HEK293 (cell line): ENCODE data around the gene PLEKHG4B.

Experiments used
- KLF1 ChIP-seq: fragments of 450-650 bp; formaldehyde crosslinking; IDR thresholded peaks from 2 replicates; pipeline ENCODE4 v1.5.1; 2016; ENCODE audit warnings: missing biosample characterization, missing genetic modification characterization
- REPIN1 ChIP-seq: fragments of 450-650 bp; formaldehyde crosslinking; IDR thresholded peaks from 2 replicates; pipeline ENCODE4 v1.5.1; 2017; ENCODE audit warnings: missing biosample characterization, missing genetic modification characterization, low read depth
- ZBTB26 ChIP-seq: fragments of 450-650 bp; formaldehyde crosslinking; optimal IDR thresholded peaks from 2 replicates; pipeline ENCODE3; 2016; ENCODE audit warnings: missing biosample characterization, mild to moderate bottlenecking, missing genetic modification characterization
- ZBTB7A ChIP-seq: fragments of 450-650 bp; formaldehyde crosslinking; IDR thresholded peaks from 2 replicates; pipeline ENCODE4 v1.5.1; 2016; ENCODE audit warnings: low read depth, missing biosample characterization, missing genetic modification characterization
- ZNF335 ChIP-seq: fragments of 450-650 bp; formaldehyde crosslinking; conservative IDR thresholded peaks from 2 replicates; pipeline ENCODE4 v1.5.1; 2016; ENCODE audit warnings: missing biosample characterization, missing genetic modification characterization
- ZNF433 ChIP-seq: fragments of 450-650 bp; formaldehyde crosslinking; IDR thresholded peaks from 2 replicates; pipeline ENCODE4 v1.5.1; 2016; ENCODE audit warnings: missing biosample characterization, missing genetic modification characterization, low read depth
- ZNF513 ChIP-seq: fragments of 450-650 bp; IDR thresholded peaks from 2 replicates; pipeline ENCODE4 v1.5.1; 2018; ENCODE audit warnings: missing biosample characterization, missing genetic modification characterization
- ZNF530 ChIP-seq: fragments of 450-650 bp; formaldehyde crosslinking; IDR thresholded peaks from 2 replicates; pipeline ENCODE4 v1.5.1; 2016; ENCODE audit warnings: low read depth, missing biosample characterization, missing genetic modification characterization
- ZNF585B ChIP-seq: fragments of 450-650 bp; formaldehyde crosslinking; IDR thresholded peaks from 2 replicates; pipeline ENCODE4 v1.5.1; 2016; ENCODE audit warnings: missing biosample characterization, missing genetic modification characterization
- TF ChIP-seq, protein P1 (sequence below): fragments of 450-650 bp; formaldehyde crosslinking; IDR thresholded peaks from 2 replicates; pipeline ENCODE4 v1.5.1; 2016; ENCODE audit warnings: missing biosample characterization, missing genetic modification characterization

DNA sequence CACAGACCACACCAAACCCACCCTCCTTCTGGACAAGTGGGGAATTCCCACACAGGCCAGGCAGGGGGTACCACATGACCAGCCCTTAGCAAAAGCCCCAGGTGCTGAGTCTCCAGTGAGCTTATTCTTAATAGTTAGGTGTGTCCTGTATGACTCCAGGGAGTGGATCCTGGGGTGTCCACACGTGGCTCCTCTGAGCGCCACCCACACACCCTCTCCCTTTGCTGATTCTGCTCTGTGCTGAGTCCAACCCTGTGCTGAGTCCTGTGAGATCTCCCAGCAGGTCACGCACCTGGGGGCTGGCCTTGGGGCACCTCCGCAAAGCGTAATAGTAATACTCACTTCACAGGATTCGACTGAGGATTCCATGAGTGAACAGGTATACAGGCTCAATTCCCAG lies 112.0 kb downstream of the PLEKHG4B start:
- TF ChIP-seq, protein P1, sequence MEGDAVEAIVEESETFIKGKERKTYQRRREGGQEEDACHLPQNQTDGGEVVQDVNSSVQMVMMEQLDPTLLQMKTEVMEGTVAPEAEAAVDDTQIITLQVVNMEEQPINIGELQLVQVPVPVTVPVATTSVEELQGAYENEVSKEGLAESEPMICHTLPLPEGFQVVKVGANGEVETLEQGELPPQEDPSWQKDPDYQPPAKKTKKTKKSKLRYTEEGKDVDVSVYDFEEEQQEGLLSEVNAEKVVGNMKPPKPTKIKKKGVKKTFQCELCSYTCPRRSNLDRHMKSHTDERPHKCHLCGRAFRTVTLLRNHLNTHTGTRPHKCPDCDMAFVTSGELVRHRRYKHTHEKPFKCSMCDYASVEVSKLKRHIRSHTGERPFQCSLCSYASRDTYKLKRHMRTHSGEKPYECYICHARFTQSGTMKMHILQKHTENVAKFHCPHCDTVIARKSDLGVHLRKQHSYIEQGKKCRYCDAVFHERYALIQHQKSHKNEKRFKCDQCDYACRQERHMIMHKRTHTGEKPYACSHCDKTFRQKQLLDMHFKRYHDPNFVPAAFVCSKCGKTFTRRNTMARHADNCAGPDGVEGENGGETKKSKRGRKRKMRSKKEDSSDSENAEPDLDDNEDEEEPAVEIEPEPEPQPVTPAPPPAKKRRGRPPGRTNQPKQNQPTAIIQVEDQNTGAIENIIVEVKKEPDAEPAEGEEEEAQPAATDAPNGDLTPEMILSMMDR (tag by site-specific recombination): no peak
- TF ChIP-seq ZBTB26 (tag by site-specific recombination) (no peak), ZNF433 (tag by site-specific recombination) (no peak), ZNF530 (tag by site-specific recombination) (no peak), ZNF513 (tag by site-specific recombination) (no peak), REPIN1 (no peak), ZNF335 (tag by site-specific recombination) (no peak), ZNF585B (no peak), KLF1 (tag by site-specific recombination) (no peak), ZBTB7A (tag by site-specific recombination) (no peak)
